Myocyte (in vitro differentiated cells): ENCODE results near the gene ZSWIM3. TPM values are rescaled to one million over a fixed set of nuclear protein-coding genes. Genes with fewer than 3 reads are reported as not detected.

ENCODE experiments used
- DNase-seq: peaks from one replicate; pipeline ENCODE4 v3.0.0-alpha.2; 2012; ENCODE audit warnings: low read depth
- total RNA-seq: library from RNA; depleted of rRNA; stranded (reverse); fragments of >200 nt; gene quantifications from 2 replicates; pipeline ENCODE4 v1.2.3, GENCODE V29; 2014

The ZSWIM3 gene
- total RNA-seq, 1 donor from 2014 or later, result 4.5 TPM

DNA sequence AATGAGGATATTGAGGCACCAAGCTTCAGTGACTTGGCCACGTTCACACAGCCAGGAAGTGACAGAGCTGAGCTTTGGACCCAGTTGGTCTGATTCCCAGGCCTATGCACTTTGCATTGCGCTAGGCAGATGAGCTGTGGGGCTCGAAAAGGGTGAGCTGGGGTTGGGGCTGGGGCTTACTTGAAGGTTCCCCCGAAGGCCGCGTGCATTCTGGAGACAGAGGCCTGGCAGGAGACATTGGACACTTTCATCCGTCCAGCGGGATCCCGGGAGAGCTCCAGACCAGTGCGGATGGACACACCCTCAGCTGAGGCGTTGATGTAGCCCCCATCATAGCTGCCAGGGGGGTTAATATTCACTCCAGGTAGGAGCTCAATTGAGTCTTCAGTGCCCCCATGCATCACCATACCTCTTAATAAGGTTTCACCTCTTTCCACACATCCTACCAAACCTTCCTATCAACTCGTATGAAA is 52.0 kb downstream of the ZSWIM3 start:
- DNase-seq, result no peak

DNA sequence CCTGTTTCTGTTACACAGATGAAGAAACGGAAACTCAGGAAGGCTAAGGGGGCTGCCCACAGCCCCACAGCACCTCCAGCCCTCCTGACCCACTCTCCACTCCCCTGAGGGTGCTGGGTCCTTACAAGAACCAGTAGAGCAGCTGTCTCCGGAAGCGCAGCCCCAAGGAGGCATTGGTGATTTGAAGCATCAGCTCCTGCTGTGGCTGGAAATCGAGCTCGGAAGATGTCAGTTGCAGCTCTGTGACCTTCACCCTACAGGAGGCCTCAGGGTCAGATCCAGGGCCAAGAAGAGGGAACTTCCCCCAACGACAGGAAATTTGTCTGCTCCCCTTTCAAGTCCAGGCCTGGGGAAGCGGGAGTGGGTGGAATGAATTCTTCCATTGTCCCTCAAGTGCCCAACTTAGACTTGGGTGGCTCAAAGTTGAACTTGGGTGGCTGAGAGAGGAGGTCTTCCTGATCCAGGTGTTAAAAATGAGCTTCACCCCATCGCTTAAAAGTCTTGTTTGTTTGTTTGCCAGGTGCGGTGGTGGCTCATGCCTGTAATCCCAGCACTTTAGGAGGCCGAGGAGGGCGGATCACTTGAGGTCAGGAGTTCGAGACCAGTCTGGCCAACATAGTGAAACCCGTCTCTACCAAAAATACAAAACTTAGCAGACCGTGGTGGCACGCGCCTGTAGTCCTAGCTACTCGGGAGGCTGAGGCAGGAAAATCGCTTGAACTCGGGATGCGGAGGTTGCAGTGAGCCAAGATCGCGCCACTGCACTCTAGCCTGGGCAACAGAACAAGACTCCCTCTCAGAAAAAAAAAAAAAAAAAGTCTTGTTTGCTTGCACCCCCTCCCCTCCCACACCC is 52.6 kb downstream of the ZSWIM3 start:
- no peak for DNase-seq

DNA sequence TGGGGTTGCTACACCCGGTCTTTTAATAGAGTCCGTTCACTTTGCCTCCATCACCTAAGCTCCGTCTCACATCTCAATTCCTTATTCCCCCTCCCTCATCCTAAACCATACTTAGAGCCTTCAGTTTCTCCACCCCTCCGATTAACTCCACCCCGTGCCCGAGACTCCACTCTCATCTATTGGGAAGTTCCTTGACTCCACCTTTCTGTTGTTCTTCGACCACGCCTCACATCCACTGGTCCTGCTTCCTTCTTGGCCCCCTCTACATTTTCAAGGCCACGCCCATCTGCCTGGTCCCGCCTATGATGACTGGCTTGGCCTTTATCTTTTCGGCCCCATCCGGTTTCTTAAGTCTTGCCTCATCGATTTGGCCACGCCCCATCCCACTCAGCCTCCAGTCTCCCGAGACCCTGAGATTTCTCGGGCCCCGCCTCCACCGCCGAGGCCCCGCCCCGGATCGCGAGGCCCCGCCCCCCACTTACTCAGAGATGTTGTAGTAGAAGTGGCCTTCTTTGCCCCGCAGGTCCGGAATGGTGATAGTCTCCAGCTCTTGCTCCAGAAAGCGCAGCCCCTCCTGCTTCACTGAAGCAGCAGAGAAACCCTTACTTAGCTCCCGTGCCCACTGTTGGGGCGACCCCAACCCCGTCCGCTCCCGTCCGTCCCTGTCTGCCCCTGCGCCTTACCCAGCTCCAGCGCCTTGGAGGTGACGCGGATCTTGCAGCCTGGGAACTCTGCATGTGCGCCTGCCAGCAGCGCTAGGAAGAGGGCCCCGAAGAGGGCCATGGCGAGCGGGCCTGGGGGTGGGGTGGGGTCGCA is 53.5 kb downstream of the ZSWIM3 start:
- DNase-seq, result peak; percentile 77

DNA sequence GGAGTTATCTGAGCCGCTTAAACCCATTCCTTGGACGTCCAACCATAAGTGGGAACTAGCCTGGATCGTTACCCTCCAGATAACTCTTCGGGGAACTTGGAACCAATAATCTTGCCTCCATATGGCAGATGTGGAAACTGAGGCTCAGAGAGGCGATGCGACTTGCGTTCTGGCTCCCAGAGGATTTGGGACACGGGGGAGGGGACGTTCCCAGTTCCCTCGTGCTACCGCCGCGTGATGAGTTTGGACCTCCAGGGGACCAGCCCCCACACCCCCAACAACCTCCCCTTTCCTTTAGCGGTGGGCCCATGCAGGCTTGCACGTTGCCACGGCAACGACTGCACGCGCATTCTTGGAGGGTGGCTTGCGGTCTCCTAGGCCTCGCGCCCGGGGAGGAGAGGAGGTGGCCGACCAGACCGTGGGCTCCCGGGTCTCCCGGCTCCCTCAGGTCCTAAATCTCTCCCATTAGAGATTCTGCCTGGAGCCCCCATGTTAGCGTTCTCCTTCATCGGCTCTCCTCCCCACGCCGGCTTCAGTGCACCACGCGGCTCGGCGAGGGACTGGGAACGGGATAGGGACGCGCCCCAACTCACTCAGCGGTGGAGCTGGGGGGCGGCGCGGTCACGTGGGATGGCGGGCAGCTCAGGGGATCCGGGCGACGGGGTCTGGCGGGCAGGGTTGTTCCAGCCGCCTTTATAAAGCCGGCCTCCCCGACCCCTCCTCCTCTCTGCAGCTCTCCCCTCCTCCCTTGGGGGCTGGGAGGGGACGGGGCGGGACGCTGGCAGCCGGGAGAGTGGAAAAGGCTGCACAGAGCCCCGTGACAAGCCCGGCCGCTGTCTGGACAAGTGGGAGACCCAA is 54.3 kb downstream of the ZSWIM3 start, which contains the start of gene PLTP:
Gene PLTP, minus strand, starts transcription at position 670 of the 858 bp plus-strand sequence. CDS start 703 bp downstream, outside the sequence.
- peak; percentile 58 for DNase-seq

DNA sequence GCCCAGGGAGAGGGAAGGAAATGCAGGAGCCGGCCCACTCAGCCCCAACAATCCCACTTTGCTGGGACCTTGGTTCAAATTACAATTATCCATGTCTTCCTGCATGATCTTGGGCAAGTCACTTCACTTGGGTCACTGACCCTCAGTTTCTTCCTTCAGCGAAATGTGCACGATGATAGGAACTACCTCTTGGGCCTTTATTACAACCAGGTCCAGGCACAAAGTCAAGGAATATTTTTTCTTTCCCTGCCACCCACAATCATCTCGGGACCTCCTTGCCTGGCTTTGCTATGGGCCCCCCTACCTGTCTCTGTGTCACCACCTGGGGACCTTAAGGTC is 54.9 kb downstream of the ZSWIM3 start:
- no peak for DNase-seq

DNA sequence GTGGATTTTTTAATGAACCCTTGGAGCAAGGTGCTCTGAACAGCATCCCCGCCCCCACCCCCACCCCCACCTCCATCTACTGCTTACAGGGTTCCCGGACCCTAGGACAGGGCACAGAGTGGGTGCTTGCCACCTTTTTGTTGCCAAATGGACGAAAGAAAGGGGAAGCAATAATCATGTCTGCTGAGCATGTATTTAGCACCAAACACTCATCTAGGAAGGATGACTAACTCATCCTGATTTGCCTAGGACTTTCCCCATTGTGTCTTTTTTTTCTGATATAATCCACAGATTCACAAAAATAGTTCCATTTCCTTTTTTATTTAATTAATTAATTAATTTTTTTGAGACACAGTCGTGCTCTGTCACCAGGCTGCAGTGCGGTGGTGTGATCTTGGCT is 55.7 kb downstream of the ZSWIM3 start:
- no peak for DNase-seq

DNA sequence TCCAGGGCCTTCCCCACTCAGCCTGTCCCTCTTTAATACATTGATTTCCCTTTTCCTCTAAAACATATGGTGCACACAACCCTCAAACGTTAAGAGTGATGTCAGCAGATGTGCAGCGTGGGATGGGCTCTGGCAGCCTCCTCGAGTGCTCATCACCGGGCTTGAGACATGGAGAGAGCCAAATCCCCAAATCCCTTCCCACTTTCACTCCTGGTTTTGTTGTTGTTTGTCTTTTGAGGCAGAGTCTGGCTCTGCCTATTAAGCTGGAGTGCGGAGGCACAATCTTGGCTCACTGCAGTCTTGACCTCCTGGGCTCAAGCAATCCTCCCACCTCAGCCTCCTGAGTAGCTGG is 60.4 kb downstream of the ZSWIM3 start:
- DNase-seq, result peak; percentile 62

DNA sequence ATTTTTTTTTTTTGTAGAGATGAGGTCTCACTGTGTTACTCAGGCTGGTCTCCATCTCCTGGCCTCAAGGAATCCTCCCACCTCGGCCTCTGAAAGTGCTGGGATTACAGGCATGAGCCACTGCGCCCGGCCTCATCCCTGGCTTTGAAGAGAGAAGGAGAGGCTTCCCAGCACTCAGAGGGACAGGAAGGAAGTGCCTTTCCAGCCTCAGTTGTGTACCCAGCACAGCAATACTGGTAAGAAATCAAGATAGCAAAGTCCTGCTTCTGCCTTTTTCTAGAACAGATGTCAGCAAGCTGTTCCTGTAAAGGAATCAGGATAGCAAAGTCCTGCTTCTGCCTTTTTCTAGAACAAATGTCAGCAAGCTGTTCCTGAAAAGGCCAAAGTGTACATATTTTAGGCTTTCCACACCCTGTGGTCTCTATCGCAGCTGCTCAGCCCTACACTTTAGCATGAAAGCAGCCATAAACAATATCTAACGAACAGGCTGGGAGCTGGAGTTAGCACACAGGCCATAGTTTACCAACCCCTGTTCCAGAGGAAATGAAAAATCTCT is 60.8 kb downstream of the ZSWIM3 start:
- DNase-seq, result peak; percentile 45

DNA sequence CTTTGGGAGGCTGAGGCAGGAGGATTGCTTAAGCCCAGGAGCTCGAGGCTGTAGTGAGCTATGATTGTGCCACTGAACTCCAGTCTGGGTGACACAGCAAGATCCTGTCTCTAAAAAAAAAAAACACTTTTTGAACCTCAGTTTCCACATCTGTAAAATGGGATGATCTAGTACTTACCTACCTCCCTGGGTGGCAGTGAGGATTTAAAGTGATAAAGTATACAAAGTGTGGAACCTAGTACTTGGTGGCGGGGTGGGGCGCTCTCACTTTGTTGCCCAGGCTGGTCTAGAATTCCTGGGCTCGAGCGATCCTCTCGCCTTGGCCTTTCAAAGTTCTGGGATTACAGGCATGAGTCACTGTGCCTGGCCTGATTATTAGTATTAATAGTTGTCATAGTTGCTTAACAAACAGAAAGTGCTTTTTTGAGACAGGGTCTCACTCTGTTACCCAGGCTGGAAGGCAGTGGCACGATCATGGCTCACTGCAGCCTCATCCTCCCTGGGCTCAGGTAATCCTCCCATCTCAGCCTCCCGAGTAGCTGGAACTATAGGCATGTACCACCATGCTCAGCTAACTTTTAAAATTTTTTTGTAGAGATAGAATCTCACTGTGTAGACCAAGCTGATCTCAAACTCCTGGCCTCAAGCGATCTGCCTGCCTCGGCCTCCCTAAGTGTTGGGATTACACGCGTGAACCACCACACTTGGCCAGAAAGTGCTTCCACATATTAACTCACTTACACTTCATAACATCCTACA is 61.5 kb downstream of the ZSWIM3 start:
- DNase-seq, result no peak

DNA sequence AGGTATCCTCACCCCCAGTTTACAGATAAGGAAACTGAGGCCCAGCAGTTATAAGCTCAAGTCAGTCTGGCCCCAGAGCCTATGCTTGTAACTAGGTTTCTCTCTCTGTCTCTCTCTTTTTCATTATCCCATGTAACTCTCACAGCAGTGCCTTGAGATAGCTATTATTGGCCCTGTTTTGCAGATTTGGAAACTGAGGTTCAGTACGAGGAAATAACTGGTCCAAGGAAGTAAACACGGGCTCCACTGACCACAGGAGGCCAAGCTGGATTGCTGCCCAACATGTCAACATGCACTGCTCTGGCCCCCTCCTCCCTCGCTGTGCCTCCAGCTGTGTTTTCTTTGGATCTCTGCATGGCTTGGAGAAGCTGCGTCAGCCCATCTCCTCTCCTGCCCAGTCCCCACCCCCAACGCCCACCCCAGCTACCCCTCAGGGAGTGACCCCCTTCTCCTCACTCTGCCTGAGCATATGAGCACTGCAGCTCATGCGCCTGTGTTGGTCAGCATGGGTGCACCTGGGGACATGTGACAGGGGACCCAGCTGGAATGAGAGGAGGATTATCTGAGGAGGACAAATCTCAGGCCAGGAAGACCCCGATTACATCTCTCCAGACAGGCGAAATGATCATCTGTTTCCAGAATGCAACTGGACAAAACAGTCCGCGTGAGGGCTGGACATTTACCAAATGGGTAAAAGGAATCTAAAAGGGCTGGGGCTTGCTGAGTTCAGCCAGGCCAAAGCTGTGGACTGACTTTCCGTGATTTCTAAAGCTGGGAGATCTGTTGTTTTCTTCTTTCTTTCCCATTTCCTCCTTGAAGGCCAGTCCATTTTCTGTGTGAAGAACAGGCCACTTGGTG is 62.4 kb downstream of the ZSWIM3 start:
- DNase-seq, result peak; percentile 77

DNA sequence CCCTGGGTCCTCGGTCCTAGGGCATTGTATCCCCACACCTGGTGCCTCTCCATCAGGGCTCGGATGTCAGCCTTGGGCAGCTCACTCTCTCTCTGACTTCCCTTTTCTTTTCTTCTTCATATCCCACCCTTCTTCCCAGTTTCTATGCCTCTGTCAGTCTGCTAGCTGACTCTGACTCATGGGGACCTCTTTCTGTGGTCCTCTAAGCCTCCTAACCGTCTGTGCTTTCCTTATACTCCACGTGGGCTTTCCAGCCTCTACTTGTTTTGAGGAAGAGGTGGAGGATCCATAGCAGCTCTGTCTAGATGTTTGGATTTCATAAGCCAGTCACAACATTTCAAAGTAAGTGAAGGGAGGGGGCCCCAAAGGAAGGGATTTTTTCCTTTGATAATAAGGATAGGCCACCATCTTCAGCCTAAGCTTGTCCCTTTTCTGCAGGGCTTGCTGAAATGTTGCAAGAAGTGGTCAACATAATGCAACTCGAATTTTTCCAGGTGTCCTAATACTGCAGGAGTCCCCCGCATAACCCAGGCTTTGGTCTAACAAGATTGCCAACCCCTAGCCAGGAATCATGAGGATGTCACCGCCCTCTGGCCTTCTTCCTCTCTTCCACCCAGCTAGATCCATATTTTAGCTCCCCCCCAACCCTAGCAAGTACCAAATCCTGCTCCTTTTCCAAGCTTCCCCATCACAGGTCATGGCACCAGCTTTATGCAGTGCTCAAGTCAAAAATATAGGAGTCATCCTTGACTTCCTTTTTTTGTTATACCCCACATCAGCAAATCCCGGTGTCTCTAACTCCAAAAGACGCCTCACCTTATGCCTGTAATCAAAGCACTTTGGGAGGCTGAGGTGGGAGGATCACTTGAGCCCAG is 63.3 kb downstream of the ZSWIM3 start:
- DNase-seq, result peak; percentile 21

DNA sequence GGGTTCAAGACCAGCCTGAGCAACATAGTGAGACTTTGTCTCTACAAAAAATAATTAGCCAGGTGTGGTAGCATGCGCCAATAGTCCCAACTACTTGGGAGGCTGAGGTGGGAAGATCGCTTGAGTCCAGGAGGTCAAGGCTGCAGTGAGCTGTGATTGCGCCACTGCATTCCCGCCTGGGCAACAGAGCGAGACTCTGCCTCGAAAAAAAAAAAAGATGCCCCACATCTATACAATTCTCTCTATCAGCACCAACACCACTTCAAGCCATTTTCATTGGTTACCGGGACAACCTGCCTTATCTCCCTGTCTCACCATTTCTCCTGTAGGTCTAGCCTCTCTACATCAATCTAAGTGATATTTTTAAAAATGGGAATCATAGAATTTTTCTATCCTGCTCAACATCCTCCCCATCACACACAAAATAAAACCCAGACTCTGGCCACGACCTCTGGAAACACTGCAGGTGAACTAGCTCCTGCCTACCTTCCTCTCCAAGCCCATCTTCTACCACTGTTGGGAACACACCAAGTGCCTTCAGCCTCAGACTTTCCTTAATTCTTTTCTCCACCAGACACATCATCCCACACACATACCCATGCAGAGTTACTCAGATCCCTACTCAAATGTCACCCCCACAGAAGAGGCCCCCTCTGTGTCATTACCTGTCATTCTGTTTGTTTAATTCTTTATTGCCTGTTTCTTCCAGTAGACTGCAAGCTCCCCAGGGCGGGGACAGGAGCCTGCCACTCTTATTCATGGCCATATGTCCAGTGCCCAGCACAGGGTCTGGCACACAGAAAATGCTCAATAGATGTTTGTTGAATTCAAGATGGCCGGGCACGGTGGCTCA is 64.1 kb downstream of the ZSWIM3 start:
- DNase-seq, result no peak

DNA sequence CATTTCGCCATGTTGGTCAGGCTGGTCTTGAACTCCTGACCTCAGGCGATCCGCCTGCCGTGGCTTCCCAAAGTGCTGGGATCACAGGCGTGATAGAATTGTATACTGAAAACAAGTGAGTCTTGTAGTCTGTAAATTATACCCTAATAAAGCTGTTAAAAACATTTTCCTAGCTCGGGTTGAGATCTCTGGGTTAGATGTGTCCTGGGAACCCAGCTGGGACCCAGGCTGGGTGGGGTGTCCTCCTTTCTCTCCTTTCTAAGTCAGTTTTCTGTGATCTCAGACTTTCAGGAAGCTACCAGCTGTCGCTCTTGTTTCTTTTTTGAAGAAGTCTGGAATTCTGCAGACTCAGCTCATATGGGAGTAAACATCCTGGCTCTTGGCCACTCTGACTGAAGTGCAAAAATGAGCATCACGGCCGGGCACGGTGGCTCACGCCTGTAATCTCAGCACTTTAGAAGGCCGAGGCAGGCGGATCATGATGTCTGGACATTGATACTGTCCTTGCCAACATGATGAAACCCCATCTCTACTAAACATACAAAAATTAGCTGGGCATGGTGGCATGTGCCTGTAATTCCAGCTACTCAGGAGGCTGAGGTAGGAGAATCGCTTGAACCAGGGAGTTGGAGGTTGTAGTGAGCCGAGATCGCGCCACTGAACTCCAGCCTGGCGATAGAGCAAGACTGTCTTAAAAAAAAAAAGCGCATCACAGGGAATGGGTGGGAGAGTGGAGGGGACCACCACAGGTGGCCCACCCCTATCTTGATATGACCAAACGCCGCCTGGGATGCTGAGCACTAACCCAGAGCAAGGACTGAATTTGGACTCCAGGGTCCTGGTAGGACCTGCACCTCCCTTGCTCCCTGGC is 67.2 kb downstream of the ZSWIM3 start:
- DNase-seq, result peak; percentile 87

DNA sequence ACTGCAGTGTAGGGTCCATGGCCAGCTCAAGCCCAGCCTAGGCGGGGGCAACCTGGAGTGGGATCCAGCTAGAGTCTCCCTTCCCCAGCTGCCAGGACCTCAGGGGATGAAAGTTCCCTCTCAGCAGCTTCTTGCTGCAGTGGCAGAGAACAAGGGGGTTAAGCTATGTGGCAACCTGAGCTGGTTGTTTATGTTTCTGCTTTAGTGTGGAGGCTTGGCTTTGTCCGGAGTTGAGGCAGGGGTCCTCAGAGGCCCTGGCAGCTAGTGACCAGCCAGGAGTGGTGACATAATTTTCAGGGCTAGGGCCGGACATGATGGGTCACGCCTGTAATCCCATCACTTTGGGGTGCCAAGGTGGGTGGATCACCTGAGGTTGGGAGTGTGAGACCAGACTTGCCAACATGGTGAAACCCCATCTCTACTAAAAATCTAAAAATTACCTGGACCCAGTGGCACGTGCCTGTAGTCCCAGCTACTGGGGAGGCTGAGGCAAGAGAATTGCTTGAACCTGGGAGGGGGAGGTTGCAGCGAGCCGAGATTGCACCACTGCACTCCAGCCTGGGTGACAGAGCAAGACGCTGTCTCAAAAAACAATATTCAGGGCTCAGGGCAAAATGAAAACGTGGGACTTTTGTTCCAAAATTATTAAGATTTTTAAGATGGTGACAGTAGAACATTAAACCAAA is 68.5 kb downstream of the ZSWIM3 start:
- no peak for DNase-seq

DNA sequence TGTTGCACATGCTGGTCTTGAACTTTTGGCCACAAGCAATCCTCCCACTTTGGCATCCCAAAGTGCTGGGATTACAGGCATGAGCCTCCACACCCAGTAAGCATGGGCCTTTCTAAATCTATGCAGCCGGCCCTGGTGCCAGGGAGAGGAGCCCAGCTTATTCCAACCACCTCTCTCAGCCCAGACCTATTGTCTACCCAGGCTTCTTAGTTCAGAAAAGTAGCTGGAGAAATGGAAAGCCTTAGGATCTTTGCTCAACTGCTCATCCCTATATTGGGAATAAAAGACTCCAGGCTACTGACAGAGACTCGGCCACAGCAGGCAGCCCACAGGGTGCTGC is 69.3 kb downstream of the ZSWIM3 start:
- peak; percentile 71 for DNase-seq
